ENCODE results near the gene CATSPERB. TPM values are rescaled to one million over a fixed set of nuclear protein-coding genes. Genes with fewer than 3 reads are reported as not detected.

Gene CATSPERB
- total and polyA plus RNA-seq, 10 of the 15 experiments (the other 5 are each of a cell fraction or from before 2014, with no cell fraction given), result not detected

- TF ChIP-seq ZBTB33 (IDR thresholded peaks at IDR 0.05) (no peak), SP1 (IDR thresholded peaks at IDR 0.05; ENCODE audit: low read depth, low read length) (no peak), ASH2L (IDR thresholded peaks at IDR 0.05; ENCODE audit: borderline replicate concordance, low read depth) (no peak)
Measured at GRCh38 chr14:91685600-91685999, 46.3 kb downstream of the CATSPERB start (continued).

- ATAC-seq, result no peak
- H3K4me2 ChIP-seq (ENCODE audit: control insufficient read depth, insufficient read depth), result no peak overlapping the region
- ChIA-PET SMC1A (ENCODE audit: uncharacterized antibody, unreplicated experiment) (no interaction called here), RAD21 (ENCODE audit: unreplicated experiment) (no interaction called here), CTCF (no interaction called here), POLR2A (no interaction called here)
- no peak overlapping the region for H3K27ac ChIP-seq (ENCODE audit: control insufficient read depth, insufficient read depth)
- H3K79me2 ChIP-seq (ENCODE audit: control insufficient read depth, insufficient read depth, low read length), result no peaks in the 10 kb centered on the region
- H3K4me1 ChIP-seq (ENCODE audit: control insufficient read depth, insufficient read depth, low read length), result no peaks in the 10 kb centered on the region
- no peak overlapping the region for H3K9ac ChIP-seq (ENCODE audit: control insufficient read depth, insufficient read depth, low read length)
- no peaks in the 10 kb centered on the region for H4K20me1 ChIP-seq (ENCODE audit: control insufficient read depth, insufficient read depth)
- no peak for FAIRE-seq
- 14% methylated on average over 4 of the region's 4 CpGs for WGBS (ENCODE audit: insufficient coverage, insufficient replicate concordance, low lambda C conversion rate, missing lambda C conversion rate)
- no peak for DNase-seq (ENCODE audit: low read depth, low spot score)
- intact Hi-C loops (cut with micrococcal nuclease; ENCODE audit: unreplicated experiment), result no loop called here
- no peaks in the 10 kb centered on the region for H3K27me3 ChIP-seq (replicated peaks in 1 of 2; ENCODE audit: control insufficient read depth in 2 of 2, insufficient read depth in 2 of 2, low read length in 1 of 2)
- TF ChIP-seq MAX (IDR thresholded peaks at IDR 0.05; ENCODE audit: low read depth, low read length) (no peak), SREBF2 (IDR thresholded peaks at IDR 0.05; ENCODE audit: low read length) (no peak), FOXM1 (IDR thresholded peaks at IDR 0.05; ENCODE audit: low read depth, low read length) (no peak), ZZZ3 (IDR thresholded peaks at IDR 0.05; ENCODE audit: control insufficient read depth, insufficient read length, low read depth) (no peak)
- BruUV-seq (replicated peaks), result no TSS peak
- in situ Hi-C loops (cut with MboI), result no loop called here
- H2AFZ ChIP-seq (ENCODE audit: control insufficient read depth, low read depth, low read length), result no peak overlapping the region
- H3K9me3 ChIP-seq (replicated peaks; ENCODE audit: control insufficient read depth, insufficient read depth, low read length), result no peaks in the 10 kb centered on the region; the same call in 2 of the 3 replicates
- no peak overlapping the region for H3K4me3 ChIP-seq
- no peaks in the 10 kb centered on the region for H3K36me3 ChIP-seq (ENCODE audit: control insufficient read depth in 2 of 2, insufficient read depth in 2 of 2, low read length in 1 of 2)
Measured at GRCh38 chr14:91681893-91682563, 49.9 kb downstream of the CATSPERB start.

All from GM12878 (cell line).